Activated naive CD8-positive, alpha-beta T cell treated with anti-CD3 and anti-CD28 coated beads, Interleukin-2, amount 50 U/mL, for 16 hours (primary cell): ENCODE measurements around the gene INTS13.
"Not testable (repeated sequence)": the region's sequence is repeated elsewhere in the genome, so short reads cannot be mapped to it uniquely, and the experiment has no call there.

Source experiments
- DNase-seq: peaks from one replicate; pipeline ENCODE4 v3.0.0-alpha.2; 2020; ENCODE audit warnings: low read depth, low spot score

The INTS13 gene, protein sequence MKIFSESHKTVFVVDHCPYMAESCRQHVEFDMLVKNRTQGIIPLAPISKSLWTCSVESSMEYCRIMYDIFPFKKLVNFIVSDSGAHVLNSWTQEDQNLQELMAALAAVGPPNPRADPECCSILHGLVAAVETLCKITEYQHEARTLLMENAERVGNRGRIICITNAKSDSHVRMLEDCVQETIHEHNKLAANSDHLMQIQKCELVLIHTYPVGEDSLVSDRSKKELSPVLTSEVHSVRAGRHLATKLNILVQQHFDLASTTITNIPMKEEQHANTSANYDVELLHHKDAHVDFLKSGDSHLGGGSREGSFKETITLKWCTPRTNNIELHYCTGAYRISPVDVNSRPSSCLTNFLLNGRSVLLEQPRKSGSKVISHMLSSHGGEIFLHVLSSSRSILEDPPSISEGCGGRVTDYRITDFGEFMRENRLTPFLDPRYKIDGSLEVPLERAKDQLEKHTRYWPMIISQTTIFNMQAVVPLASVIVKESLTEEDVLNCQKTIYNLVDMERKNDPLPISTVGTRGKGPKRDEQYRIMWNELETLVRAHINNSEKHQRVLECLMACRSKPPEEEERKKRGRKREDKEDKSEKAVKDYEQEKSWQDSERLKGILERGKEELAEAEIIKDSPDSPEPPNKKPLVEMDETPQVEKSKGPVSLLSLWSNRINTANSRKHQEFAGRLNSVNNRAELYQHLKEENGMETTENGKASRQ

DNA sequence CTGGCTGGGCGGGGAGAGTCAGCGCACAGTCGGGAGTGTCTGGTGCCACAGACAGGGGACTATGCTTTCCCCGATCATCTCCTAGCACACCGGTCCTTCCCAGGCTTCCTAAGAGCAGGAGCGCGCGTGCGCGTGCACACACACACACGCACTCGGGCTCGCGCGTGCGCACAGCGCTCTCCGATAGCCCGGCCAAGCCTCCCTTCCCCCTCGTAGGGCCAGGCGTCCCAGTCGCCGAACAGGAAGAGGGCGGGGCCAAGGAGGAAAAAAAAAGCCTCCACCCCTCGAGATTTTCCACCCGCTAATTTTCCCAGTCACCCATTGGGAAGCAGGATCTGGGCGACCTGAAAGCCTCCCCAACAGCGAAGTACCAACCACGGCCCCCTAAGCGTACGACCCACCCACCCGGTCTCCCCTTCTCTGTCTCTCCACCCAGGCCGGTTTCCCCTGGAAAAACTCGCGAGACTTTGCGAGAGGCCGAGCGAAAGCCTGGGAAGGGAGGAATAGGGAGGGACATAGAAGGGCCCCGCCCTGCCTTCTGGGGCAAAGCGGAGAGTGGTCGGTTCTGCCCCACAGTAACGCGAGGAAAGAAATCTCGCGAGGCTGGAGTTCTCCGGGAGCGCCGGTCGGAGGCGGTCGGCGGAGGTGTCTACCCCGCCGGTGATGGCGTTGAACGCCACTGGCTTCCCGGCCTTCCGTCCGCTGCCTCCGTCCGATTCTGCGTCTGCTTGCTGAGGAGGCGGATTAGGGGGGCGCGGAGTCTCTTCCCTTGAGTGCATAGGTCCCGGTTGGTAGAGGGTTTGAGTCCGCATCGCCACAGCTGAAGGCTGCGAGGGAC lies at the start of gene INTS13, which contains the start of gene FGFR1OP2:
Gene INTS13 (minus strand): TSS at position 119 of the 838 bp plus-strand sequence. CDS start 1,178 bp downstream, outside the sequence.
Gene FGFR1OP2 (plus strand): TSS at position 608 of the 838 bp plus-strand sequence. CDS start 15,689 bp downstream, outside the sequence.
- DNase-seq, result peak; percentile 94

DNA sequence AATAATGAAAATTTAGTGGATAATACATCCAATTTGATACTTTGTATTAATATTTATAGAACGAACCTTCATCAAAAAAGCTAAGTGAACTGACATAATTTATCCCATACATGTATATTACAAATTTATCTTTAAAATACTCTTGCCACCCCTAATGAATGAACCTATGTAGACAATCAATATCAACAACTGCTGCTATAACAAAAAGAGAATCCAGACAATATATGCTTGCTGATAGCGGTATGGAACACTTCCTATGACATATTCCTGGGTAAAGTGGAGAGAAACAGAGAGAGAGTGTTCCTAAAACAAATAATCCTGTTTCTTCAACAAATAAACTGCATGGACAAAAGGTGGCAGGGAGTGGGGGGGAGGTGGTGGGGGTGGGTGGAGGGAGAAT lies 45.1 kb upstream of the INTS13 start:
- no peak for DNase-seq

GRCh38 chr12:26979733-26980132 lies 42.0 kb upstream of the INTS13 start:
- DNase-seq, result no peak

DNA sequence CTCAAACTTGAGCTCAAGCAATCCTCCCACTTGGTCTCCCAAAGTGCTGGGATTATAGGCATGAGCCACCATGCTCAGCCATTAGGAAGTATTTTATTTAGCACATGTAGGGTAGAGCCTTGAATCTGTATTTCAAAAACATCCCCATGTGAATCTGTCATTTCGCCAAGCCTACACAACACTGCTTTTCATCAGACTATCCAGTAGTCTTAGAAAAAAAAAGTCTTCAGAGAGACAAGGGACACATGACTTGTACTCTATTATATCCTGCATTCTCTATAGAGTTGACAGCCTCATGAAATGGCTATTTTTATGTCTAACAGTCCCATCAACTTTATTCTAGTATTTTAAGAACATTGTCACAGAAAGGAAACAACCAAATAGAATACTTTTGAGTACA lies 41.0 kb upstream of the INTS13 start:
- DNase-seq, result no peak

GRCh38 chr12:26976687-26977086 lies 38.9 kb upstream of the INTS13 start:
- DNase-seq, result no peak

DNA sequence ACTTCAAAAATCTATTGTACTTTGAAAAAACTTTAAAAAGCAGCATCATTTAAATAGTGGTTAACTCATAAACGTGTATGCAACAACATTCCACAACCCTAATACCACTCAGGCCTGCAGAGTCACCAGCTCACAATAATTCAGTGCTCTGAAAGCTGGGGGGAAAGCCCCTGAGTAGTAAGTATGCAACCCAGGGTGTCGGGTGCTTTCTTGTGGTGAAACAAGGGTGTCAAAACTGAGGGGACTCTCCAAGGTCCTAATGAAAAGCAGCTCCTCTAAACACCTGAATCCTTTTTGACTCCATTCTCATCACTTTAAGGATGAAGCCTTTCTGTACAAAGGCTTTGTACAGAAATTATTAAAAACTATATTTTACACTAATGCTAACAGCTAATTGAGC lies 34.2 kb upstream of the INTS13 start:
- peak; percentile 33 for DNase-seq

GRCh38 chr12:26970136-26970535 lies 32.4 kb upstream of the INTS13 start:
- no peak for DNase-seq

DNA sequence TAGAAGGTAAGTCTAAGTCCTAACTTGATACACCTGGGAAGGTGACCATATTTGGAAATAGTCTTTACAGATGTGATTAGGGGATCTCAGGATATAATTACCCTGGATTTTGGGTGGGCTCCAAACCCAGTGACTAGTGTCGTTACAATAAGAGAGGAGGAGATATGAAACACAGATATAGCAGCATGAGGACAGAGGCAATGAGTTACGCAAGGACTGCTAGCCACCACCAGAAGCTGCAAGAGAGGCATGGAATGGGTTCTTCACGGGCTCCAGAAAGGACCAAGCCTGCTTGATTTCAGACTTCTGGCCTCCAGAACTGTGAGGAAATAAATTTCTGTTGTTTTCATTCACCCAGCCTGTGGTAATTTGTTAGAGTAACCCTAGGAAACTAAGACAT lies 29.1 kb upstream of the INTS13 start:
- no peak for DNase-seq

DNA sequence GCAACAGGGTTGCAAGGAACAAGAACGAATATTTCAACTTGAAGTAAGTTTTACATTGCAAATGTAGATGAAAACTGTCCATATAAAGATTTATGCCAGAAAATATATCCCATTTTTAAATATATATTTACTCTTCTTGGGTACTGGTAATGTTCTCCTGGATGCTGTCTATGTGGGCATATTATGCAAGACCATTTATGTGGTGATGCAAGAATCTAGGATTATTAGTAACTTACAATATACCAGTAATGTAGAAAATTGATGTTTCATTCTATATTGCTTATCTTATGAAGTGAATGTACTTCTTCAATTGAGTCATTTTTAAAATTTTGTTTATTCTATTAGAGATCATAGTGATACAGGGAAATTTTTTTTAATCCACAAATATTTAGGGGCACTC lies 25.6 kb upstream of the INTS13 start:
- no peak for DNase-seq

- DNase-seq, result no peak
Observed at GRCh38 chr12:26961803-26962202, 24.0 kb upstream of the INTS13 start.

DNA sequence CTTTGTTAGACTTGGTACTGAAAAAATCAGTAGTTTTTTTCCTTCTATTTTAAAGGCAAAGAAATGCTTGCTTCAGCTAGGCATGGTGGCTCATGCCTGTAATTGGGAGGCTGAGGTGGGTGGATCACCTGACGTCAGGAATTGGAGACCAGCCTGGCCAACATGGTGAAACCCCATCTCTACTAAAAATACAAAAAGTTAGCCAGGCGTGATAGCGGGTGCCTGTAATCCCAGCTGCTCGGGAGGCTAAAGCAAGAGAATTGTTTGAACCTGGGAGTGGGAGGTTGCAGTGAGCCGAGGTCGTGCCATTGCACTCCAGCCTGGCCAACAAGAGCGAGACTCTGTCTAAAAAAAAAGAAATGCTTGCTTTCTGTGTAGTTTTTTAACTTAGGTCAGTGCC lies 23.6 kb upstream of the INTS13 start:
- not testable (repeated sequence) for DNase-seq

- no peak for DNase-seq
Observed at GRCh38 chr12:26954027-26954426, 16.2 kb upstream of the INTS13 start.

GRCh38 chr12:26953447-26953846 lies 15.7 kb upstream of the INTS13 start:
- DNase-seq, result no peak

DNA sequence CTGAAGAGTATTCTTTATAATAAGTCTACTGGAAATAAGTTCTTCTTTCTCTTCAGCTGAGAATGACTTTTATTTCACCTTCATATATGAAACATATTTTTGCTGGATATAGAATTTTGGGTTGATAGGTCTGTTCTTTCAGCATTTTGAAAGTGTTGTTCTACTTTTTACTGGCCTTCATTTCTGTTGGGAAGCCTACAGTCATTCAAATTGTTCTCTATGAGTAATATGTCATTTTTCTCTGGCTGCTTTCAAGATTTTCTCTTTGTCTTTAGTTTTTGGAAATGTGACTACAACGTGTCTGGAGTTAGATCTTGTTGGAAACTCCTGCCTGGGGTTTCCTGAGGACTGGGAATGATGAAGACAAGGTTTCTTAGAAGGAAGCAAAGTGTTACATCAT lies 10.5 kb upstream of the INTS13 start:
- no peak for DNase-seq

DNA sequence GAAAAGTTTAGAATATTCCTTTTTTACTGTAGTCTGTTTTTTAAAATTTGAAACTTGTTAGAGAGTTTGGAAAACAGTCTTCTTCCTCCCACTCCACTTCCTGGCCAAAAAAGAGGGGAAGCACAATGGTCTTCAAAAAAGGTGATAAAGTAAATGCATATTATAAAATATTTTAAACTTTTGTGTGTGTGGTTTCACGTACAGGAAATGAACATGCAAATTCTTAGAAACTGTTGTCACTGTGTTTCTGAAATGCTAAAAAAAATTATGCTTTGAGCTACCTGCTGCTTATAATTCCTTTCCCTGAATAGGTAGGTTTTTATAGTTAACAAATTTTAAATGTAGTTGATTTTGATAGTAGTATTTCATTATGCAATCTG lies 3.4 kb upstream of the INTS13 start:
- DNase-seq, result no peak

- DNase-seq, result no peak
Observed at GRCh38 chr12:26940516-26941214, 2.9 kb upstream of the INTS13 start.

DNA sequence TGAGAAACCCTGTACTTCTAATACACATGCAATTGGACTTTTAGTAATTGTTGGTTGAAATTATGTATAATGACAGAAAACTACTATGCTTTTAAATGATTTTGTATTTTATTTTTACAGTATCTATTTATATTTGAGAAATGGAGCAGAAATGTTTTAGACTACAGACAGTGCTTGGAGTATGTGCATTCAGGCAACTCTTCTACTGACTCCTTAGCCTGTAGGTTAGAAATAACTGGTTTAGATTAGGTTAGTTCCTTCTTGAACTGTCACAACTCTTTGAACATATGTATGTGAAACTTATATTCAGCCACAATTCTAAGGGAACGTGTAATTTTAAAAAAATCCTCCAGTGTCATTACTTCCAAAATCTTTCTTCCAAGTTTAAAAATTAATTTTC lies 2.2 kb upstream of the INTS13 start:
- no peak for DNase-seq

DNA sequence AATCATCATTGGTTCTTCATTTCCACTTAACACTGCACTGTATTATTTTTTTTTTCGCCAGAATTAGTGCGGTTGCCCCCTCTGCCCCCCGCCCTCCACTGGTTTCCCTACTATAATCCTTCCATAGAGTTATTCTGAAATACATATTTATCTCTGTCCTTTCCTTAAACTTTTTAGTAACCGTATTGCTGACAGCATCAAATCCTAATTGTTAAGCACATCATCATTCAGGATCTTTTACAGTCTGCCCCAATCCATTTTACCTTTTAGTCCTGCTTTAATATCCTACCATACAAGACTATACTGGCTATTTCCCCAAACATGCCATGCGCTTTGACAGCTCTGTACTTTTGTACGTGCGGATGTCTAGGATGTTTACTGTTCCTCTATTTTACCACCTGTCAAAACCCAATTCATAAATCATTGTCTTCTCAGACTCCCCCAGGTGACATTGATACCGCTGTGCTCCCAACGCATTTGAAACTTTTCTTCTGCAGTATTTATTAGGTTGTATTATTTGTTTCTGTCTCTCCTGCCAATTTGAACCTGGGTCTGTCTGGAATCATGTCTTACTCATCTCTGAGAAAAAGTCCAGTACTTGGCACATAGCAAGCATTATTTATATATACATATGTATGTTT lies 1.5 kb upstream of the INTS13 start:
- DNase-seq, result no peak

GRCh38 chr12:26938701-26939062 lies 901 bp upstream of the INTS13 start:
- DNase-seq, result no peak

DNA sequence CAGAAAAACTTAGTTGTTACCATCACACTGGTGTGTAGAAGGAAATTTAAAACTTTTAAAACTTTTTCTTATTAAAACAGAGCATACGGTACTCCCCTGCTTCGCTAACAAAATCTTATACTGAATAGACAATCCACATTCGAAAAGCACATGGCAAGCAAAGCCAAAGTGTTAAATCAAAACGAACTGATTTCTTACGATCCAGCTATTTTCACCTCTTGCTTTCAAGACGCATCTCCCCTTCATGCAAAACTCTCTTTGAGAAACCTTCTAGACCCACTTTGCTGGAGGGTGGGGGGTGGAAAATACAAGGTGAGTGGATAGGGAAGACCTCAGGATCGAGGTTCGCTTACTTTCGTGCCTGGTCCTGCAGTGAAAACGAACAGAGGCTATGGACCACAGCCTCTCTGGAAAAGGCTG lies 328 bp downstream of the INTS13 start:
- DNase-seq, result no peak
